ENCODE measurements around the gene PHYH.
"Not testable (repeated sequence)": the region's sequence is repeated elsewhere in the genome, so short reads cannot be mapped to it uniquely, and the experiment has no call there.

Gene PHYH

GRCh38 chr10:13340068-13340467 lies 40.2 kb upstream of the PHYH start:
- H3K27ac ChIP-seq = no peak overlapping the region
- no peak for TF ChIP-seq CTCF (conservative IDR thresholded peaks at IDR 0.05)
- no peak for TF ChIP-seq ZFX (IDR thresholded peaks at IDR 0.05)

- TF ChIP-seq ZFX (IDR thresholded peaks at IDR 0.05) (no peak), CTCF (conservative IDR thresholded peaks at IDR 0.05) (no peak)
- H3K27ac ChIP-seq = no peak overlapping the region
These were observed 38.7 kb upstream of the PHYH start for GRCh38 chr10:13338390-13339110.

- TF ChIP-seq ZFX (IDR thresholded peaks at IDR 0.05) (no peak), CTCF (conservative IDR thresholded peaks at IDR 0.05) (no peak)
These were observed 37.9 kb upstream of the PHYH start for GRCh38 chr10:13337827-13338196.

GRCh38 chr10:13337128-13337826 lies 37.4 kb upstream of the PHYH start:
- TF ChIP-seq ZFX (IDR thresholded peaks at IDR 0.05) (no peak), CTCF (conservative IDR thresholded peaks at IDR 0.05) (no peak)
- H3K27ac ChIP-seq = no peak overlapping the region

More at GRCh38 chr10:13337827-13338196, 37.9 kb upstream of the PHYH start:
- no peak overlapping the region for H3K27ac ChIP-seq

- no peak for TF ChIP-seq ZFX (IDR thresholded peaks at IDR 0.05)
- no peak for TF ChIP-seq CTCF (conservative IDR thresholded peaks at IDR 0.05)
- no peak overlapping the region for H3K27ac ChIP-seq
These were observed 36.0 kb upstream of the PHYH start for GRCh38 chr10:13335881-13336280.

- H3K27ac ChIP-seq = no peak overlapping the region
- TF ChIP-seq ZFX (IDR thresholded peaks at IDR 0.05) = no peak
- no peak for TF ChIP-seq CTCF (conservative IDR thresholded peaks at IDR 0.05)
These were observed 34.7 kb upstream of the PHYH start for GRCh38 chr10:13334556-13334955.

GRCh38 chr10:13331646-13332045 lies 31.8 kb upstream of the PHYH start:
- H3K27ac ChIP-seq = no peak overlapping the region
- no peak for TF ChIP-seq CTCF (conservative IDR thresholded peaks at IDR 0.05)
- TF ChIP-seq ZFX (IDR thresholded peaks at IDR 0.05) = no peak

- H3K27ac ChIP-seq = not testable (repeated sequence)
These were observed 31.1 kb upstream of the PHYH start for GRCh38 chr10:13330980-13331379.

All from C4-2B (cell line).